Caco-2 (cell line): ENCODE results near the gene CLEC4D. TPM values are rescaled to one million over a fixed set of nuclear protein-coding genes. Genes with fewer than 3 reads are reported as not detected.

Experiments
- Bru-seq: library from RNA; stranded (reverse); fragments of 400-500 nt; gene quantifications from one replicate; lab custom pipeline; 2021; lab: Mats Ljungman, UMichigan
- BruChase-seq, 2 experiments: library from RNA; stranded (reverse); fragments of 400-500 nt; gene quantifications; one replicate each; lab custom pipeline; 2021; lab: Mats Ljungman, UMichigan
- BruUV-seq: library from RNA; stranded (reverse); fragments of 400-500 nt; replicated peaks from 2 replicates; lab custom pipeline; 2021; lab: Mats Ljungman, UMichigan
- CTCF ChIA-PET: fragments of 300-600 bp; sonication (Branson Sonifier 250); formaldehyde crosslinking; loops from one replicate; lab custom pipeline; 2022; ENCODE audit warnings: antibody characterized with exemption; lab: Charles Lee
- POLR2A ChIA-PET: fragments of 300-600 bp; sonication (Branson Sonifier 250); formaldehyde crosslinking; loops from one replicate; lab custom pipeline; 2022; ENCODE audit warnings: antibody characterized with exemption; lab: Charles Lee
- DNase-seq, 2 experiments: peaks; one replicate each; pipeline versions ENCODE4 v3.0.0 to v3.0.0-alpha.2; 2020 to 2022
- H3K27me3 ChIP-seq: replicated peaks from 2 replicates; pipeline ENCODE4 v1.6.0; 2011; ENCODE audit warnings: low read length; ENCODE audit not compliant: control insufficient read depth, insufficient read depth
- H3K36me3 ChIP-seq: 2 replicates; pipeline ENCODE4 v1.5.1; 2011; ENCODE audit warnings: low read length; ENCODE audit not compliant: control insufficient read depth, insufficient read depth
- H3K4me1 ChIP-seq: fragments of 250-450 bp; sonication (Bioruptor Pico); 2 replicates; pipeline ENCODE4 v1.5.1; 2020; ENCODE audit warnings: mild to moderate bottlenecking
- H3K4me3 ChIP-seq: 2 replicates; pipeline ENCODE4 v1.5.1; 2011; ENCODE audit warnings: low read depth, mild to moderate bottlenecking, control low read depth, low read length
- H3K9me3 ChIP-seq: fragments of 250-450 bp; sonication (Bioruptor Pico); 2 replicates; pipeline ENCODE4 v1.5.1; 2020; ENCODE audit warnings: mild to moderate bottlenecking, moderate library complexity
- H3K27ac Mint-ChIP-seq: one replicate; pipeline ENCODE4 v1.8.0; 2022; ENCODE audit warnings: mixed read lengths; ENCODE audit not compliant: unreplicated experiment
- H3K27me3 Mint-ChIP-seq: one replicate; pipeline ENCODE4 v1.8.0; 2022; ENCODE audit warnings: mixed read lengths; ENCODE audit not compliant: insufficient read depth, unreplicated experiment
- H3K36me3 Mint-ChIP-seq: one replicate; pipeline ENCODE4 v1.8.0; 2022; ENCODE audit warnings: mild to moderate bottlenecking, mixed read lengths; ENCODE audit not compliant: insufficient read depth, unreplicated experiment
- H3K4me1 Mint-ChIP-seq: one replicate; pipeline ENCODE4 v1.8.0; 2022; ENCODE audit warnings: low read depth, mixed read lengths; ENCODE audit not compliant: unreplicated experiment
- H3K4me3 Mint-ChIP-seq: one replicate; pipeline ENCODE4 v1.8.0; 2022; ENCODE audit warnings: mild to moderate bottlenecking, moderate library complexity, mixed read lengths; ENCODE audit not compliant: unreplicated experiment
- H3K9me3 Mint-ChIP-seq: one replicate; pipeline ENCODE4 v1.8.0; 2022; ENCODE audit warnings: mixed read lengths; ENCODE audit not compliant: unreplicated experiment
- intact Hi-C: fragments of 100-400 bp; cut with micrococcal nuclease; formaldehyde crosslinking; loops from one replicate; pipeline ENCODE4 v1.10.0; 2022; ENCODE audit not compliant: unreplicated experiment
- long read RNA-seq: library from polyadenylated mRNA; stranded (forward); transcript quantifications from one replicate; pipeline ENCODE4 v2.0.0, GENCODE V29; 2022
- total RNA-seq: library from RNA; stranded (reverse); gene quantifications from 2 replicates; pipeline ENCODE4 v1.2.3, GENCODE V29; 2022
- TF ChIP-seq, protein P1 (sequence below), 2 experiments: fragments of 200-600 bp in 1 of 2; IDR thresholded peaks; 1 replicate in 1 of 2; 2 replicates in 1 of 2; pipeline versions ENCODE4 v1.5.1 to v1.8.0; 2011 to 2022; ENCODE audit warnings: antibody characterized with exemption in 1 of 2, control low read depth in 1 of 2, inconsistent platforms in 1 of 2, low read depth in 1 of 2, low read length in 1 of 2, mild to moderate bottlenecking in 1 of 2, moderate library complexity in 1 of 2; ENCODE audit not compliant: insufficient read depth in 1 of 2, severe bottlenecking in 1 of 2, unreplicated experiment in 1 of 2

CLEC4D gene
- not detected in 2 replicates for total RNA-seq
- Bru-seq, nascent RNA = not detected
- BruChase-seq, experiment 1, labeled RNA remaining after a 2-hour chase = percentile 8 among the genes with signal in this experiment
- BruChase-seq, experiment 2, labeled RNA remaining after a 6-hour chase = not detected
- long read RNA-seq = 0 reads

GRCh38 chr12:8513256-8513655 is at the start of gene CLEC4D:
CLEC4D (plus strand) TSS chr12:8513503; CDS start chr12:8513733, 230 bp downstream.
- Histone ChIP-seq H3K4me1 (no peaks in the 10 kb centered on the region), H3K4me3 (no peak within 1 kb of the TSS), H3K9me3 (no peaks in the 10 kb centered on the region), H3K27me3 (peaks cover 7% of the 10 kb centered on the region), H3K36me3 (no peaks in the 10 kb centered on the region)
- no peak within 1 kb of the TSS for H3K27ac Mint-ChIP-seq
- no peak within 1 kb of the TSS for H3K4me3 Mint-ChIP-seq
- peaks cover 32% of the 10 kb centered on the region for H3K27me3 Mint-ChIP-seq
- no peaks in the 10 kb centered on the region for H3K4me1 Mint-ChIP-seq
- intact Hi-C loops = no loop called here
- TF ChIP-seq, protein P1, sequence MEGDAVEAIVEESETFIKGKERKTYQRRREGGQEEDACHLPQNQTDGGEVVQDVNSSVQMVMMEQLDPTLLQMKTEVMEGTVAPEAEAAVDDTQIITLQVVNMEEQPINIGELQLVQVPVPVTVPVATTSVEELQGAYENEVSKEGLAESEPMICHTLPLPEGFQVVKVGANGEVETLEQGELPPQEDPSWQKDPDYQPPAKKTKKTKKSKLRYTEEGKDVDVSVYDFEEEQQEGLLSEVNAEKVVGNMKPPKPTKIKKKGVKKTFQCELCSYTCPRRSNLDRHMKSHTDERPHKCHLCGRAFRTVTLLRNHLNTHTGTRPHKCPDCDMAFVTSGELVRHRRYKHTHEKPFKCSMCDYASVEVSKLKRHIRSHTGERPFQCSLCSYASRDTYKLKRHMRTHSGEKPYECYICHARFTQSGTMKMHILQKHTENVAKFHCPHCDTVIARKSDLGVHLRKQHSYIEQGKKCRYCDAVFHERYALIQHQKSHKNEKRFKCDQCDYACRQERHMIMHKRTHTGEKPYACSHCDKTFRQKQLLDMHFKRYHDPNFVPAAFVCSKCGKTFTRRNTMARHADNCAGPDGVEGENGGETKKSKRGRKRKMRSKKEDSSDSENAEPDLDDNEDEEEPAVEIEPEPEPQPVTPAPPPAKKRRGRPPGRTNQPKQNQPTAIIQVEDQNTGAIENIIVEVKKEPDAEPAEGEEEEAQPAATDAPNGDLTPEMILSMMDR (IDR thresholded peaks at IDR 0.05; ENCODE audit: insufficient read depth in 1 of 2, low read depth in 1 of 2, low read length in 1 of 2, severe bottlenecking in 1 of 2, unreplicated experiment in 1 of 2) = no peak
- BruUV-seq = no TSS peak
- POLR2A ChIA-PET = no interaction called here
- no peaks in the 10 kb centered on the region for H3K36me3 Mint-ChIP-seq
- CTCF ChIA-PET = interaction anchor here (0.6 kb wide), 1 partner anchor 8 kb away, joined by 5 read pairs; no protein-coding TSS in a partner anchor
- DNase-seq = no peak
- H3K9me3 Mint-ChIP-seq = no peaks in the 10 kb centered on the region

DNA sequence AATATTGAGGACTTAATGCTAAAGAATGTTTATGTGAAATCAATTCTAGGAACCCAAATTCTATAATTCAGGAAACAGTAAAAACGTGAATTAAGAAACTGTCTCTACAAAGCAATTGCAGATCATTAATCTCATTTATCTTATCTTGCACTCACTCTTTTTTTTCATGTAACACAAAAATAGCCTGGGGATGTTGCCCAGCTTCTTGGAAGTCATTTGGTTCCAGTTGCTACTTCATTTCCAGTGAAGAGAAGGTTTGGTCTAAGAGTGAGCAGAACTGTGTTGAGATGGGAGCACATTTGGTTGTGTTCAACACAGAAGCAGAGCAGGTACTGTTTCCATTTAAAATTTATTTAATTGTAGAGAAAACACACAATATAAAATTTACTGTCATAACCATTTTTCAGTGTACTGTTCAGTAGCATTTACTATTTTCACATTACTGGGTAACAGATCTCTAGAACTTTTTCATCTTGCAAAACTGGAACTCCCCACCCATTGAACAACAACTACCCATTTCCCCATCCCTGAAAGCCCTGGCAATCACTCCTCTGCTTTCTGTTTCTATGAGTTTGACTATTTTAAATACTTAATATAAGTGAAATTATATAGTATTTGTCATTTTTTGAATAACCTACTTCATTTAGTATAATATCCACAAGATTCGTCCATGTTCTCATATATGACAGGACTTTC is 47.9 kb upstream of the CLEC4D start:
- no TSS peak for BruUV-seq
- DNase-seq = no peak
- Mint-ChIP-seq H3K9me3 (peaks cover 10% of the 10 kb centered on the region), H3K27me3 (peaks cover 13% of the 10 kb centered on the region), H3K36me3 (no peaks in the 10 kb centered on the region), H3K4me3 (no peak overlapping the region), H3K27ac (no peak overlapping the region), H3K4me1 (no peaks in the 10 kb centered on the region)
- Histone ChIP-seq H3K4me1 (0 out of 2 replicates have a peak, but pooled peaks cover 3% of the 10 kb centered on the region), H3K4me3 (no peak overlapping the region), H3K9me3 (0 out of 2 replicates have a peak, but pooled peaks cover 3% of the 10 kb centered on the region), H3K27me3 (no peaks in the 10 kb centered on the region), H3K36me3 (no peaks in the 10 kb centered on the region)
- CTCF ChIA-PET = no interaction called here
- intact Hi-C loops = no loop called here
- POLR2A ChIA-PET = no interaction called here
- TF ChIP-seq, protein P1 (IDR thresholded peaks at IDR 0.05; ENCODE audit: insufficient read depth in 1 of 2, low read depth in 1 of 2, low read length in 1 of 2, severe bottlenecking in 1 of 2, unreplicated experiment in 1 of 2) = no peak

GRCh38 chr12:8466241-8466640 is 47.1 kb upstream of the CLEC4D start:
- TF ChIP-seq, protein P1 (IDR thresholded peaks at IDR 0.05; ENCODE audit: insufficient read depth in 1 of 2, low read depth in 1 of 2, low read length in 1 of 2, severe bottlenecking in 1 of 2, unreplicated experiment in 1 of 2) = no peak
- POLR2A ChIA-PET = no interaction called here
- peaks cover 10% of the 10 kb centered on the region for H3K9me3 Mint-ChIP-seq
- H3K4me1 ChIP-seq = 0 out of 2 replicates have a peak, but pooled peaks cover 3% of the 10 kb centered on the region
- no peak overlapping the region for H3K4me3 Mint-ChIP-seq
- H3K36me3 ChIP-seq = no peaks in the 10 kb centered on the region
- CTCF ChIA-PET = no interaction called here
- no peaks in the 10 kb centered on the region for H3K36me3 Mint-ChIP-seq
- BruUV-seq = no TSS peak
- intact Hi-C loops = no loop called here
- no peak for DNase-seq
- H3K9me3 ChIP-seq = 0 out of 2 replicates have a peak, but pooled peaks cover 3% of the 10 kb centered on the region
- peaks cover 13% of the 10 kb centered on the region for H3K27me3 Mint-ChIP-seq
- no peak overlapping the region for H3K4me3 ChIP-seq
- H3K27ac Mint-ChIP-seq = no peak overlapping the region
- no peaks in the 10 kb centered on the region for H3K27me3 ChIP-seq
- H3K4me1 Mint-ChIP-seq = no peaks in the 10 kb centered on the region
